GM23248 (cell line): ENCODE data around the gene SMAD4. TPM values are rescaled to one million over a fixed set of nuclear protein-coding genes. Genes with fewer than 3 reads are reported as not detected.

Experiments
- DNase-seq: peaks from one replicate; pipeline ENCODE4 v3.0.0-alpha.2; 2015
- H2AFZ ChIP-seq: fragments of 200-600 bp; sonication (generic); 2 replicates; pipeline ENCODE4 v1.6.1; 2016; ENCODE audit warnings: antibody characterized with exemption
- H3F3A ChIP-seq: fragments of 200-600 bp; sonication (generic); 2 replicates; pipeline ENCODE4 v1.6.1; 2016; ENCODE audit warnings: mild to moderate bottlenecking, antibody characterized with exemption, mixed run types; ENCODE audit not compliant: insufficient read depth
- H3K27ac ChIP-seq: fragments of 200-600 bp; sonication (generic); 2 replicates; pipeline ENCODE4 v1.5.1; 2016; ENCODE audit warnings: mild to moderate bottlenecking
- H3K27me3 ChIP-seq: fragments of 200-600 bp; sonication (generic); replicated peaks from 2 replicates; pipeline ENCODE4 v1.6.1; 2016; ENCODE audit warnings: mild to moderate bottlenecking; ENCODE audit not compliant: insufficient read depth
- H3K36me3 ChIP-seq: fragments of 200-600 bp; sonication (generic); 2 replicates; pipeline ENCODE4 v1.6.1; 2016; ENCODE audit warnings: low read depth, mild to moderate bottlenecking
- H3K4me1 ChIP-seq: fragments of 200-600 bp; sonication (generic); 2 replicates; pipeline ENCODE4 v1.6.1; 2016; ENCODE audit warnings: mild to moderate bottlenecking; ENCODE audit not compliant: insufficient read depth
- H3K4me2 ChIP-seq: fragments of 200-600 bp; sonication (generic); one replicate; pipeline ENCODE4 v1.6.1; 2016; ENCODE audit warnings: mild to moderate bottlenecking; ENCODE audit not compliant: unreplicated experiment
- H3K4me3 ChIP-seq: fragments of 200-600 bp; sonication (generic); 2 replicates; pipeline ENCODE4 v1.5.1; 2016; ENCODE audit warnings: mild to moderate bottlenecking
- H3K79me2 ChIP-seq: fragments of 200-600 bp; sonication (generic); 2 replicates; pipeline ENCODE4 v1.6.1; 2016; ENCODE audit warnings: mild to moderate bottlenecking; ENCODE audit not compliant: insufficient read depth
- H3K9ac ChIP-seq: fragments of 200-600 bp; sonication (generic); 2 replicates; pipeline ENCODE4 v1.6.1; 2016; ENCODE audit warnings: mild to moderate bottlenecking
- H3K9me2 ChIP-seq: fragments of 200-600 bp; sonication (generic); 2 replicates; pipeline ENCODE4 v1.6.1; 2016; ENCODE audit warnings: mixed run types, mild to moderate bottlenecking, moderate library complexity; ENCODE audit not compliant: insufficient read depth
- H3K9me3 ChIP-seq: fragments of 200-600 bp; sonication (generic); one replicate; pipeline ENCODE4 v1.6.1; 2017; ENCODE audit warnings: low read depth
- H4K20me1 ChIP-seq: fragments of 200-600 bp; sonication (generic); 2 replicates; pipeline ENCODE4 v1.6.0; 2016; ENCODE audit not compliant: insufficient read depth
- EZH2 ChIP-seq: fragments of 200-600 bp; sonication (generic); IDR thresholded peaks from 2 replicates; pipeline ENCODE4 v1.6.1; 2018; ENCODE audit warnings: antibody characterized with exemption, mild to moderate bottlenecking; ENCODE audit not compliant: insufficient read depth, poor library complexity, severe bottlenecking
- EZH2phosphoT487 ChIP-seq: fragments of 200-600 bp; sonication (generic); IDR thresholded peaks from 2 replicates; pipeline ENCODE4 v1.6.1; 2018; ENCODE audit warnings: antibody characterized with exemption, moderate library complexity, mild to moderate bottlenecking, low read depth; ENCODE audit not compliant: insufficient read depth
- WGBS, 2 experiments: methylation state at CpG; one replicate each; pipeline ENCODE4 v1.1.6; 2015 to 2017; ENCODE audit warnings: low lambda C conversion rate in 2 of 2, low coverage in 1 of 2; ENCODE audit errors: missing lambda C conversion rate in 2 of 2; 5-methylcytosine and 5-hydroxymethylcytosine counted together
- in situ Hi-C: fragments of 300-500 bp; cut with MboI; formaldehyde crosslinking; loops from 2 replicates; pipeline ENCODE4 v1.15.0; 2020
- polyA plus RNA-seq: library from polyadenylated mRNA; unstranded; fragments of >200 nt; fragmentation: Nextera tagmentation; extraction: Ambion mirVana; gene quantifications from 2 replicates; pipeline ENCODE4 v1.2.1, GENCODE V29; 2016
- total RNA-seq: library from RNA; depleted of rRNA; stranded (reverse); fragments of >200 nt; shearing (Covaris generic); gene quantifications from 2 replicates; pipeline ENCODE4 v1.2.3, GENCODE V29; 2014

Gene SMAD4
- total and polyA plus RNA-seq, 2 experiments from 2014 or later, result 39.6 to 90.4 TPM

- Histone ChIP-seq H3K27me3 (no peaks in the 10 kb centered on the region), H3K4me2 (peak overlapping the region; percentile 41), H3K79me2 (peaks cover 100% of the 10 kb centered on the region), H3K4me1 (peaks cover 16% of the 10 kb centered on the region), H3K27ac (no peak overlapping the region), H3K9ac (peak overlapping the region; percentile 41), H3K9me3 (no peaks in the 10 kb centered on the region), H3K36me3 (peaks cover 31% of the 10 kb centered on the region; the same call in 1 of the 2 replicates), H4K20me1 (peaks cover 23% of the 10 kb centered on the region), H3K4me3 (peak overlapping the region; percentile 42), H3K9me2 (no peaks in the 10 kb centered on the region), H2AFZ (no peak overlapping the region), H3F3A (no peaks in the 10 kb centered on the region; the same call in 1 of the 2 replicates)
- WGBS, 2 experiments, result 83 to 88% methylated on average over 2 of the region's 2 CpGs
- DNase-seq, result peak; percentile 23
- in situ Hi-C loops, result no loop called here
- TF ChIP-seq EZH2 (no peak), EZH2phosphoT487 (no peak)
Measured at GRCh38 chr18:51044928-51045585, 15.0 kb downstream of the SMAD4 start.

GRCh38 chr18:51048190-51048589, 18.2 kb downstream of the SMAD4 start:
- Histone ChIP-seq H3K9me2 (no peaks in the 10 kb centered on the region), H3K36me3 (peaks cover 31% of the 10 kb centered on the region; the same call in 1 of the 2 replicates), H4K20me1 (peaks cover 19% of the 10 kb centered on the region), H3K79me2 (peaks cover 99% of the 10 kb centered on the region), H3K4me3 (no peak overlapping the region), H3K27me3 (no peaks in the 10 kb centered on the region), H3K9me3 (no peaks in the 10 kb centered on the region), H3K4me2 (no peak overlapping the region), H3K27ac (no peak overlapping the region), H3K9ac (no peak overlapping the region), H2AFZ (no peak overlapping the region), H3F3A (peaks cover 11% of the 10 kb centered on the region), H3K4me1 (peaks cover 16% of the 10 kb centered on the region)
- 90 to 95% methylated on average over 1 of the region's 1 CpG for WGBS, 2 experiments
- in situ Hi-C loops, result no loop called here
- no peak for DNase-seq
- no peak for TF ChIP-seq EZH2phosphoT487
- no peak for TF ChIP-seq EZH2

DNA sequence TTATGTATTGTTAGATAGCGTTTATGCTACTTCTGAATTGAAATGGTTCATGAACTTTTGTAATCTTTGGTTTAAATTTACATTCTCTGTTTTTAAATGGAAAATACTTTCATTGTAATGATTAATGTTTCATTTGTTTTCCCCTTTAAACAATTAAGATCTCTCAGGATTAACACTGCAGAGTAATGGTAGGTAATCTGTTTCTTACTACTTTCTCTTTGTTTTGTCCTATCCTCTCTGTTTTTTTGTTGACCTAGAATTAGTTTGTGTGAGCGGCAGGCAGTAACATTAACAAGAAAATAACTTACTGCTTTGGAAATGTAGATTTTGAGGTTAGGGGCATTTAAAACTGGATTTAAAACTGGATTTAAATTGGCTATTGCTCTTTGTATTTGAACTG, 19.1 kb downstream of the SMAD4 start:
- no peak overlapping the region for H3K9ac ChIP-seq
- H3F3A ChIP-seq, result peaks cover 11% of the 10 kb centered on the region
- WGBS, 2 experiments, result 96 to 98% methylated on average over 2 of the region's 2 CpGs
- H3K36me3 ChIP-seq, result peaks cover 31% of the 10 kb centered on the region; the same call in 1 of the 2 replicates
- no peak overlapping the region for H2AFZ ChIP-seq
- H3K27me3 ChIP-seq, result no peaks in the 10 kb centered on the region
- peaks cover 99% of the 10 kb centered on the region for H3K79me2 ChIP-seq
- H3K4me3 ChIP-seq, result no peak overlapping the region
- H3K9me3 ChIP-seq, result no peaks in the 10 kb centered on the region
- TF ChIP-seq EZH2, result no peak
- peaks cover 19% of the 10 kb centered on the region for H3K4me1 ChIP-seq
- H3K9me2 ChIP-seq, result no peaks in the 10 kb centered on the region
- in situ Hi-C loops, result no loop called here
- H3K4me2 ChIP-seq, result no peak overlapping the region
- DNase-seq, result no peak
- no peak overlapping the region for H3K27ac ChIP-seq
- H4K20me1 ChIP-seq, result peaks cover 19% of the 10 kb centered on the region

DNA sequence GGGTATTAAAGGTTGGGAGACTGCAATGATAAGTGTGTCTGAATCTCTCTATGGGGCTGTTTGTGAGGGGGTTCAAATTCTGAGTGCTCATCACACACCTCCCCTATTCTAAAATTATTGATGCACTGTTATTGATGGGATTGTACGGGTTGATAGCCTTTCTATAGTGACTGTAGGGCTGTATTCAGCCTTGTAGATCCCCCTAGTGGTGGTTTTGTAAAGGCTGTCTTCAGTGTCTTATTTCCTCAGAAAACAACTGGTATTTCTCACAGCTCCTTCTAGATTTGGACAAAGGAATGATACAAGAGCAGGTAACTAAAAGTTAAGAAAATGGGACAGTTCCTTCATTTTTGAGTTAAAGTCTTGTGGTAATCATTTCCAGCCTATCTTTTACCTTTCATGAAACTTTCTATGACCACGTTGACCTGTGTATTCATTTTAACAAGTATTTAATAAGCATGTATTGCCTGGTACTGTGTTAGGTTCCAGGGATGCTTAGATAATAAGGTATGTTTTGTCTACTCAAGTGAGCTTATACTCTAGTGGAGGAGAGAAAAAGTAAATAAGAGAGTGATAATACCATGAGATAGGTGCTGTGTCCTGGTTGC, 21.2 kb downstream of the SMAD4 start:
- Histone ChIP-seq H3K4me3 (no peak overlapping the region), H3F3A (peaks cover 11% of the 10 kb centered on the region; the same call in 1 of the 2 replicates), H3K36me3 (peaks cover 46% of the 10 kb centered on the region), H3K27ac (no peak overlapping the region), H3K9me2 (no peaks in the 10 kb centered on the region), H3K27me3 (no peaks in the 10 kb centered on the region), H3K9me3 (no peaks in the 10 kb centered on the region), H3K4me1 (peaks cover 15% of the 10 kb centered on the region), H4K20me1 (peaks cover 5% of the 10 kb centered on the region; the same call in 1 of the 2 replicates), H3K79me2 (peaks cover 99% of the 10 kb centered on the region), H2AFZ (peak overlapping the region; percentile 7; the same call in 1 of the 2 replicates), H3K9ac (no peak overlapping the region), H3K4me2 (no peak overlapping the region)
- in situ Hi-C loops, result no loop called here
- TF ChIP-seq EZH2 (no peak), EZH2phosphoT487 (no peak)
- 29 to 32% methylated on average over 2 of the region's 2 CpGs for WGBS, 2 experiments
- peak; percentile 80 for DNase-seq
